ENCODE data around the gene ZBTB4.
"Not testable (repeated sequence)": the region's sequence is repeated elsewhere in the genome, so short reads cannot be mapped to it uniquely, and the experiment has no call there.

ZBTB4 gene

GRCh38 chr17:7491583-7491982, 12.2 kb upstream of the ZBTB4 start:
- no peak for DNase-seq (ENCODE audit: low read depth)

- DNase-seq (ENCODE audit: low read depth): no peak
Observed at GRCh38 chr17:7490144-7490543, 10.7 kb upstream of the ZBTB4 start.

GRCh38 chr17:7486181-7486580, 6.8 kb upstream of the ZBTB4 start:
- peak; percentile 10 for DNase-seq (ENCODE audit: low read depth)

- no peak for DNase-seq (ENCODE audit: low read depth)
Observed at GRCh38 chr17:7484919-7485377, 5.5 kb upstream of the ZBTB4 start.

- peak; percentile 97 for DNase-seq (ENCODE audit: low read depth)
Observed at GRCh38 chr17:7484067-7484918, 4.9 kb upstream of the ZBTB4 start, which contains the start of gene POLR2A. TSS of gene POLR2A (plus strand) at chr17:7484366.

- peak; percentile 69 for DNase-seq (ENCODE audit: low read depth)
Observed at GRCh38 chr17:7483255-7484066, 4.0 kb upstream of the ZBTB4 start.

- DNase-seq (ENCODE audit: low read depth): not testable (repeated sequence)
Observed at GRCh38 chr17:7482742-7483088, 3.3 kb upstream of the ZBTB4 start.

- DNase-seq (ENCODE audit: low read depth): not testable (repeated sequence)
Observed at GRCh38 chr17:7481842-7482741, 2.7 kb upstream of the ZBTB4 start.

- DNase-seq (ENCODE audit: low read depth): not testable (repeated sequence)
Observed at GRCh38 chr17:7481275-7481674, 1.8 kb upstream of the ZBTB4 start, which contains the start of gene SLC35G6. TSS of gene SLC35G6 (plus strand) at chr17:7481446. CDS start at chr17:7481517, 71 bp downstream.

GRCh38 chr17:7480089-7480384, 606 bp upstream of the ZBTB4 start:
- DNase-seq (ENCODE audit: low read depth): no peak

- DNase-seq (ENCODE audit: low read depth): peak; percentile 10
Observed at GRCh38 chr17:7478276-7479212, 887 bp downstream of the ZBTB4 start.

GRCh38 chr17:7477392-7478275, 1.8 kb downstream of the ZBTB4 start:
- peak; percentile 83 for DNase-seq (ENCODE audit: low read depth)

GRCh38 chr17:7476951-7477350, 2.5 kb downstream of the ZBTB4 start:
- no peak for DNase-seq (ENCODE audit: low read depth)

GRCh38 chr17:7476494-7476893, 2.9 kb downstream of the ZBTB4 start:
- peak; percentile 10 for DNase-seq (ENCODE audit: low read depth)

GRCh38 chr17:7475764-7476422, 3.5 kb downstream of the ZBTB4 start:
- DNase-seq (ENCODE audit: low read depth): peak; percentile 75

GRCh38 chr17:7474767-7475166, 4.7 kb downstream of the ZBTB4 start:
- not testable (repeated sequence) for DNase-seq (ENCODE audit: low read depth)

- no peak for DNase-seq (ENCODE audit: low read depth)
Observed at GRCh38 chr17:7471729-7472128, 7.7 kb downstream of the ZBTB4 start.

GRCh38 chr17:7470457-7470973, 8.9 kb downstream of the ZBTB4 start:
- DNase-seq (ENCODE audit: low read depth): not testable (repeated sequence)

- DNase-seq (ENCODE audit: low read depth): not testable (repeated sequence)
Observed at GRCh38 chr17:7469843-7470242, 9.6 kb downstream of the ZBTB4 start.

Measured in GM04504 (cell line).